HepG2 (cell line): ENCODE measurements around the gene TRA2B. TPM values are rescaled to one million over a fixed set of nuclear protein-coding genes. Genes with fewer than 3 reads are reported as not detected.
A peak's percentile ranks its signal among the peaks of the same experiment; 100 is the strongest.

Experiments used
- CEBPG ChIP-seq: IDR thresholded peaks from 2 replicates; pipeline ENCODE4 v1.6.1; 2016
- HCFC1 ChIP-seq: fragments of 150-350 bp; IDR thresholded peaks from 2 replicates; pipeline ENCODE4 v1.6.1; 2014; ENCODE audit warnings: low read depth, low read length
- ISX ChIP-seq: sonication (generic); formaldehyde crosslinking; conservative IDR thresholded peaks from 2 replicates; pipeline ENCODE4 v1.5.0; 2020; ENCODE audit warnings: missing genetic modification reagents
- JDP2 ChIP-seq: sonication (generic); formaldehyde crosslinking; IDR thresholded peaks from 2 replicates; pipeline ENCODE4 v1.8.1; 2022; ENCODE audit warnings: missing genetic modification reagents, borderline replicate concordance
- KAT2B ChIP-seq: fragments of 150-350 bp; IDR thresholded peaks from 2 replicates; pipeline ENCODE4 v1.6.1; 2014; ENCODE audit warnings: low read depth, low read length, borderline replicate concordance
- NFE2 ChIP-seq: sonication (generic); formaldehyde crosslinking; IDR thresholded peaks from 2 replicates; pipeline ENCODE4 v1.4.0; 2020; ENCODE audit warnings: missing genetic modification reagents
- RELA ChIP-seq: sonication (generic); formaldehyde crosslinking; IDR thresholded peaks from 2 replicates; pipeline ENCODE4 v1.4.0; 2020; ENCODE audit warnings: missing genetic modification reagents
- TOPORS ChIP-seq: sonication (generic); formaldehyde crosslinking; IDR thresholded peaks from 2 replicates; pipeline ENCODE4 v1.8.0; 2023; ENCODE audit warnings: mild to moderate bottlenecking, missing genetic modification reagents
- ZBTB26 ChIP-seq: IDR thresholded peaks from 2 replicates; pipeline ENCODE4 v1.6.1; 2016; ENCODE audit warnings: missing compliant biosample characterization, missing genetic modification reagents, borderline replicate concordance
- ZNF276 ChIP-seq: sonication (generic); formaldehyde crosslinking; IDR thresholded peaks from 2 replicates; pipeline ENCODE4 v1.4.0; 2020; ENCODE audit warnings: mild to moderate bottlenecking, low read depth, missing genetic modification reagents
- ZNF468 ChIP-seq: sonication (generic); formaldehyde crosslinking; IDR thresholded peaks from 2 replicates; pipeline ENCODE4 v1.8.0; 2022; ENCODE audit warnings: mild to moderate bottlenecking, moderate library complexity, missing genetic modification reagents
- ZNF512B ChIP-seq: sonication (generic); formaldehyde crosslinking; IDR thresholded peaks from 2 replicates; pipeline ENCODE4 v1.5.1; 2020; ENCODE audit warnings: missing genetic modification reagents, mild to moderate bottlenecking, borderline replicate concordance
- ZNF577 ChIP-seq: sonication (generic); formaldehyde crosslinking; IDR thresholded peaks from 2 replicates; pipeline ENCODE4 v1.4.0; 2020; ENCODE audit warnings: mild to moderate bottlenecking, low read depth, missing genetic modification reagents, borderline replicate concordance
- ZNF607 ChIP-seq: sonication (generic); formaldehyde crosslinking; IDR thresholded peaks from 2 replicates; pipeline ENCODE4 v1.5.1; 2020; ENCODE audit warnings: missing genetic modification reagents, mild to moderate bottlenecking, borderline replicate concordance
- ZNF670 ChIP-seq: sonication (generic); formaldehyde crosslinking; IDR thresholded peaks from 2 replicates; pipeline ENCODE4 v1.8.0; 2022; ENCODE audit warnings: mild to moderate bottlenecking, missing genetic modification reagents, borderline replicate concordance
- ZNF703 ChIP-seq: sonication (generic); formaldehyde crosslinking; IDR thresholded peaks from 2 replicates; pipeline ENCODE4 v1.5.1; 2020; ENCODE audit warnings: missing genetic modification reagents, mild to moderate bottlenecking, moderate library complexity, borderline replicate concordance
- polyA plus RNA-seq, 8 experiments: library from polyadenylated mRNA; depleted of rRNA in 3 of 8; stranded (reverse) in 7 of 8; unstranded in 1 of 8; fragments of >200 nt; fragmentation: Illumina TruSeq in 4 of 8; extraction: Trizol in 4 of 8; gene quantifications; 2 replicates each; pipeline versions ENCODE4 v1.2.1 to v1.2.3, GENCODE V29; 2011 to 2016; ENCODE audit warnings: low read depth in 4 of 8, missing spikeins in 1 of 8, mixed read lengths in 1 of 8; ENCODE audit not compliant: insufficient read depth in 1 of 8
- total RNA-seq, 5 experiments: library from RNA; depleted of rRNA; stranded (reverse); fragments of >200 nt; fragmentation: Illumina TruSeq; extraction: Trizol; gene quantifications; 2 replicates each; pipeline ENCODE4 v1.2.3, GENCODE V29; 2016; ENCODE audit warnings: low read depth in 1 of 5
- TF ChIP-seq, protein P1 (sequence below): sonication (generic); formaldehyde crosslinking; IDR thresholded peaks from 2 replicates; pipeline ENCODE4 v1.5.0; 2020; ENCODE audit warnings: missing genetic modification reagents
- TF ChIP-seq, protein P2 (sequence below), 2 experiments: sonication (generic) in 1 of 2; formaldehyde crosslinking in 1 of 2; IDR thresholded peaks; 2 replicates each; pipeline versions ENCODE4 v1.4.0 to v1.6.1; 2018 to 2020; ENCODE audit warnings: missing genetic modification reagents in 2 of 2, borderline replicate concordance in 1 of 2, low read depth in 1 of 2, mild to moderate bottlenecking in 1 of 2, missing biosample characterization in 1 of 2

TRA2B gene
- total and polyA plus RNA-seq, 2 of the 13 experiments (the other 11 are each of a cell fraction or from before 2014, with no cell fraction given) = 105 to 241 TPM

GRCh38 chr3:185937689-185938374 lies at the start of gene TRA2B (continued):
- TF ChIP-seq JDP2 (CRISPR knock-in tag) (0 out of 2 replicates have a peak, but pooled peaks have one; percentile 13), HCFC1 (no peak), ZNF468 (CRISPR knock-in tag) (no peak), RELA (CRISPR knock-in tag) (0 out of 2 replicates have a peak, but pooled peaks have one; percentile 52), ZNF607 (CRISPR knock-in tag) (peak; percentile 87), KAT2B (no peak), ZNF512B (CRISPR knock-in tag) (no peak), ISX (CRISPR knock-in tag) (no peak), TOPORS (peak; percentile 91; the same call in 1 of the 2 replicates), NFE2 (CRISPR knock-in tag) (no peak), CEBPG (CRISPR knock-in tag) (peak; percentile 30; the same call in 1 of the 2 replicates), ZNF670 (CRISPR knock-in tag) (peak; percentile 41; the same call in 1 of the 2 replicates), ZNF577 (no peak), ZNF703 (no peak), ZNF276 (CRISPR knock-in tag) (peak; percentile 78; the same call in 1 of the 2 replicates), ZBTB26 (peak; percentile 88; the same call in 1 of the 2 replicates)
- TF ChIP-seq, protein P1, sequence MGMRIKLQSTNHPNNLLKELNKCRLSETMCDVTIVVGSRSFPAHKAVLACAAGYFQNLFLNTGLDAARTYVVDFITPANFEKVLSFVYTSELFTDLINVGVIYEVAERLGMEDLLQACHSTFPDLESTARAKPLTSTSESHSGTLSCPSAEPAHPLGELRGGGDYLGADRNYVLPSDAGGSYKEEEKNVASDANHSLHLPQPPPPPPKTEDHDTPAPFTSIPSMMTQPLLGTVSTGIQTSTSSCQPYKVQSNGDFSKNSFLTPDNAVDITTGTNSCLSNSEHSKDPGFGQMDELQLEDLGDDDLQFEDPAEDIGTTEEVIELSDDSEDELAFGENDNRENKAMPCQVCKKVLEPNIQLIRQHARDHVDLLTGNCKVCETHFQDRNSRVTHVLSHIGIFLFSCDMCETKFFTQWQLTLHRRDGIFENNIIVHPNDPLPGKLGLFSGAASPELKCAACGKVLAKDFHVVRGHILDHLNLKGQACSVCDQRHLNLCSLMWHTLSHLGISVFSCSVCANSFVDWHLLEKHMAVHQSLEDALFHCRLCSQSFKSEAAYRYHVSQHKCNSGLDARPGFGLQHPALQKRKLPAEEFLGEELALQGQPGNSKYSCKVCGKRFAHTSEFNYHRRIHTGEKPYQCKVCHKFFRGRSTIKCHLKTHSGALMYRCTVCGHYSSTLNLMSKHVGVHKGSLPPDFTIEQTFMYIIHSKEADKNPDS (CRISPR knock-in tag) = peak; percentile 83
- TF ChIP-seq, protein P2, sequence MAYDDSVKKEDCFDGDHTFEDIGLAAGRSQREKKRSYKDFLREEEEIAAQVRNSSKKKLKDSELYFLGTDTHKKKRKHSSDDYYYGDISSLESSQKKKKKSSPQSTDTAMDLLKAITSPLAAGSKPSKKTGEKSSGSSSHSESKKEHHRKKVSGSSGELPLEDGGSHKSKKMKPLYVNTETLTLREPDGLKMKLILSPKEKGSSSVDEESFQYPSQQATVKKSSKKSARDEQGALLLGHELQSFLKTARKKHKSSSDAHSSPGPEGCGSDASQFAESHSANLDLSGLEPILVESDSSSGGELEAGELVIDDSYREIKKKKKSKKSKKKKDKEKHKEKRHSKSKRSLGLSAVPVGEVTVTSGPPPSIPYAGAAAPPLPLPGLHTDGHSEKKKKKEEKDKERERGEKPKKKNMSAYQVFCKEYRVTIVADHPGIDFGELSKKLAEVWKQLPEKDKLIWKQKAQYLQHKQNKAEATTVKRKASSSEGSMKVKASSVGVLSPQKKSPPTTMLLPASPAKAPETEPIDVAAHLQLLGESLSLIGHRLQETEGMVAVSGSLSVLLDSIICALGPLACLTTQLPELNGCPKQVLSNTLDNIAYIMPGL (CRISPR knock-in tag; IDR thresholded peaks at IDR 0.05; ENCODE audit: borderline replicate concordance in 1 of 2, low read depth in 1 of 2) = peak; percentile 78 to 88; a peak in 3 of 4 replicates
